ENCODE measurements around the gene IFI44.

Gene IFI44

GRCh38 chr1:78712467-78713051 lies 62.9 kb downstream of the IFI44 start:
- FAIRE-seq: no peak

- FAIRE-seq: no peak
These were observed 63.7 kb downstream of the IFI44 start for GRCh38 chr1:78713297-78713696.
